Measurements from ENCODE around the gene LZTFL1. TPM values are rescaled to one million over a fixed set of nuclear protein-coding genes. Genes with fewer than 3 reads are reported as not detected.
A peak's percentile ranks its signal among the peaks of the same experiment; 100 is the strongest.

The LZTFL1 gene
- total and polyA plus RNA-seq, 2 donors (not counting 1 experiment from before 2014, with no cell fraction given) = 12.4 to 28.0 TPM

DNA sequence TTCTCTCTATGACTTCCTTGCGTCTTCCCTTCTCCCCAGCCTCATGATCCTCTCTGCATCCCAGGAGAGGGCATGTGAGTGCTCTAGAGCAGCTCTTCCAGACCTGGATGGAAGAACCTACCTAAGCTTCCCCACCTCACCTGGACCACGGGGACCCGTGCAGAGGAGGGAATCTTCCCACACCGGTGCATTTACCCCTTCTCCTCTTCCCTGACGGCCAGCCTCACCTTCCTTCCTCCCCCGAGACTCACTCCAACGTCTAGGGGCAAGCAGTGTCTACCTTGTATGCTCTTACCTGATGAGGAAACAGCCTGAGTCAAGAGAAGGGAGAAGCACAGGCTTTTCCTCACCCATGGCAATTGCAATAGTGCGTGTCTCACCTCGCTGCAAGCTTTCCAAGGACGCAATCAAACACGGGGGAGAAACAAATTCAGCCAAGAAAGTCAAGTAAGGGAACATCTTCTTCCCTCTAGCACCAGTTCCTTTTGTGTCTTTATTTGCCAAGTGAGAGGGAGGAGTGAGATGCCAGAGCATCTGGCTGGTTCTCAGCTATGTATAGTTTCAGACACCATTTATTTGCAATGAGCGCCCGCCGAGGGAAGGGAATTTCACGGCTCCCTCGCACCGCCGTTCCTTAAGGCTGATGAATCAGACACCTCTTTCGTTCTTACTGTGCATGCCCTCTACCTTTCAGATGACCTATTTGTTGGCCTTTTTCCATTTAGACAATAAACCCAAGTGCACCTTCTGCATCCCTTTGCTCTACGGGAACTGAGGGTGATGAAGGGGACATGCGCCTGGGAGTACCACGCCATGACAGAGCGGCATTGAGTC lies 42.7 kb upstream of the LZTFL1 start:
- Histone ChIP-seq H3K4me2 (ENCODE audit: extremely low read depth, insufficient read depth, low read length) (no peak overlapping the region), H2AFZ (ENCODE audit: low read length) (no peak overlapping the region), H3K27ac (ENCODE audit: insufficient read depth, low read length) (no peak overlapping the region), H3K9ac (ENCODE audit: insufficient read depth, low read length) (no peak overlapping the region), H3K4me1 (ENCODE audit: control insufficient read depth, extremely low read depth, insufficient read depth, low read length) (no peaks in the 10 kb centered on the region), H3K9me3 (ENCODE audit: control insufficient read depth, insufficient read depth, low read depth, low read length) (no peaks in the 10 kb centered on the region), H3K79me2 (ENCODE audit: control insufficient read depth, insufficient read depth, low read length) (no peaks in the 10 kb centered on the region), H3K27me3 (ENCODE audit: control insufficient read depth, insufficient read depth, low read length) (peaks cover 20% of the 10 kb centered on the region), H3K4me3 (replicated peaks in 1 of 4; ENCODE audit: control extremely low read depth in 1 of 4, insufficient read depth in 1 of 4, low read depth in 3 of 4, low read length in 4 of 4) (no peak overlapping the region), H4K20me1 (ENCODE audit: control insufficient read depth, extremely low read depth, insufficient read depth, low read length) (no peaks in the 10 kb centered on the region), H3K36me3 (ENCODE audit: control insufficient read depth, insufficient read depth, low read length) (no peaks in the 10 kb centered on the region)
- TF ChIP-seq EZH2 (IDR thresholded peaks at IDR 0.05; ENCODE audit: low read length, missing control alignments) = no peak
- TF ChIP-seq, protein P1, sequence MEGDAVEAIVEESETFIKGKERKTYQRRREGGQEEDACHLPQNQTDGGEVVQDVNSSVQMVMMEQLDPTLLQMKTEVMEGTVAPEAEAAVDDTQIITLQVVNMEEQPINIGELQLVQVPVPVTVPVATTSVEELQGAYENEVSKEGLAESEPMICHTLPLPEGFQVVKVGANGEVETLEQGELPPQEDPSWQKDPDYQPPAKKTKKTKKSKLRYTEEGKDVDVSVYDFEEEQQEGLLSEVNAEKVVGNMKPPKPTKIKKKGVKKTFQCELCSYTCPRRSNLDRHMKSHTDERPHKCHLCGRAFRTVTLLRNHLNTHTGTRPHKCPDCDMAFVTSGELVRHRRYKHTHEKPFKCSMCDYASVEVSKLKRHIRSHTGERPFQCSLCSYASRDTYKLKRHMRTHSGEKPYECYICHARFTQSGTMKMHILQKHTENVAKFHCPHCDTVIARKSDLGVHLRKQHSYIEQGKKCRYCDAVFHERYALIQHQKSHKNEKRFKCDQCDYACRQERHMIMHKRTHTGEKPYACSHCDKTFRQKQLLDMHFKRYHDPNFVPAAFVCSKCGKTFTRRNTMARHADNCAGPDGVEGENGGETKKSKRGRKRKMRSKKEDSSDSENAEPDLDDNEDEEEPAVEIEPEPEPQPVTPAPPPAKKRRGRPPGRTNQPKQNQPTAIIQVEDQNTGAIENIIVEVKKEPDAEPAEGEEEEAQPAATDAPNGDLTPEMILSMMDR (conservative IDR thresholded peaks at IDR 0.05 in 1 of 2, IDR thresholded peaks at IDR 0.05 in 1 of 2; ENCODE audit: low read depth in 1 of 2, low read length in 2 of 2) = no peak
- DNase-seq (ENCODE audit: low read depth in 2 of 2) = no peak

DNA sequence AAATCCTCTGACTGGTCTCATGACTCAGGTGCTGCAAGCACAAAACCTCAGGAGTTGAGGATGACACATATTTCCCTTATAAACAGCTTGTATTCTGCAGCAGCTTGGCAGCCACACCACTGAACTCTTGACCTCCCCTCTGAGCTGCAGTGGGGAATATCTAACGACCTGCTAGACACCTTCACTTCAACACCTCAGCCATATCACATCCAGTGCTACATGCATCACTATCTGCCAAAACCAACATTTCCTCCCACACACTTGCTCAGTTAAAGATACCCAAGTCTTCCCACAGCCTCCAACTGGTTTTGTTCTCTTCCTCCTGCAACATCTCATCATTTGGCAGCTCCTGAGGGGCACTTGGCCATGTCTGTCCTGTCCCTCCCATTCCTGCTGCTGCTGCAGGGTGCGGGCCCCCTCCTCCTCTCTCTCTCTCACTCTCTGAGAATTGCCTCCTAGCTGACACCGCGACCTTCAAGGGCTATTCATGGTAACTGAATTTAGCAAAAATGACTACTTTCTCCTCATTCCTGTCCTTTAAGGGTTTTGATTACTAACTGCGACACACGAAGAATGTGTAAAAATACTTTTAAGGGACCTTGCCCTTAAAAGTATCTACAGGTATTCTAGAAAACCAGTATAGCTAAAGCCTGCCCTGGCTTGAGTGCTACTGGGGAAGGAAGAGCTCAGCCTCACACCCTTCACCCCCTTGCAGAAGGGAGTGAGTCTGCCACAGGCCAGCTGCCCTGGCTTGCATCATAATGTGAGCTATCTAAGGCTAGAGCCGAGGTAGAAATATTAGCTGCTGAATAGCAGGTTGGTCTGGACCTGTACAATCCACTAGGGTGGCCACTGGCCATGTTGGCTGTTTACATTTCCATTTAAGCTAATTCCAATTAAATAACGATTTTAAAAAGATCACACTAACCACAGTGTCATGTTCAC lies 39.4 kb upstream of the LZTFL1 start:
- Histone ChIP-seq H3K4me1 (ENCODE audit: control insufficient read depth, extremely low read depth, insufficient read depth, low read length) (no peaks in the 10 kb centered on the region), H3K27me3 (ENCODE audit: control insufficient read depth, insufficient read depth, low read length) (peaks cover 18% of the 10 kb centered on the region), H2AFZ (ENCODE audit: low read length) (no peak overlapping the region), H3K4me2 (ENCODE audit: extremely low read depth, insufficient read depth, low read length) (no peak overlapping the region), H3K4me3 (replicated peaks in 1 of 4; ENCODE audit: control extremely low read depth in 1 of 4, insufficient read depth in 1 of 4, low read depth in 3 of 4, low read length in 4 of 4) (no peak overlapping the region), H4K20me1 (ENCODE audit: control insufficient read depth, extremely low read depth, insufficient read depth, low read length) (no peaks in the 10 kb centered on the region), H3K36me3 (ENCODE audit: control insufficient read depth, insufficient read depth, low read length) (no peaks in the 10 kb centered on the region), H3K9ac (ENCODE audit: insufficient read depth, low read length) (no peak overlapping the region), H3K9me3 (ENCODE audit: control insufficient read depth, insufficient read depth, low read depth, low read length) (no peaks in the 10 kb centered on the region), H3K79me2 (ENCODE audit: control insufficient read depth, insufficient read depth, low read length) (no peaks in the 10 kb centered on the region), H3K27ac (ENCODE audit: insufficient read depth, low read length) (no peak overlapping the region)
- TF ChIP-seq, protein P1 (conservative IDR thresholded peaks at IDR 0.05 in 1 of 2, IDR thresholded peaks at IDR 0.05 in 1 of 2; ENCODE audit: low read depth in 1 of 2, low read length in 2 of 2) = no peak
- TF ChIP-seq EZH2 (IDR thresholded peaks at IDR 0.05; ENCODE audit: low read length, missing control alignments) = no peak
- DNase-seq (ENCODE audit: low read depth in 2 of 2) = peak in 1 of 2 donors; percentile 58

DNA sequence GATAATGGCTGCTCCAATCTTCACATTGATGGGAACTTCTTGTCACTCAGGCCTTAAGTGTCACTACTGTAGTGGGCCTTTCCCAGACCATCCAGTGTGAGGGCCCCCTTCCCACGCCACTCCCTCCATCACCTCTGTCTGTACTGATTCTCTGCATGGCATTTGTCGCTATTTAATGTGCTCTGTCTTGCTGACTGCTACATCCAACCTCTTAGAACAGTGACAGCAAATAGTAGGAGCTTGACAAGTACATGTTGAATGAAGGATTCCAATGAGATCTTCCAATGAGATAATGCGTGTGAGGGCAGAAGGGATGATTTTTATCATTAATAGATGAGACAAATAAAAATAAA lies 38.8 kb upstream of the LZTFL1 start:
- H3K4me3 ChIP-seq (replicated peaks in 1 of 4; ENCODE audit: control extremely low read depth in 1 of 4, insufficient read depth in 1 of 4, low read depth in 3 of 4, low read length in 4 of 4) = no peak overlapping the region
- DNase-seq (ENCODE audit: low read depth in 2 of 2) = no peak
- TF ChIP-seq, protein P1 (conservative IDR thresholded peaks at IDR 0.05 in 1 of 2, IDR thresholded peaks at IDR 0.05 in 1 of 2; ENCODE audit: low read depth in 1 of 2, low read length in 2 of 2) = no peak
- TF ChIP-seq EZH2 (IDR thresholded peaks at IDR 0.05; ENCODE audit: low read length, missing control alignments) = no peak
- no peaks in the 10 kb centered on the region for H4K20me1 ChIP-seq (ENCODE audit: control insufficient read depth, extremely low read depth, insufficient read depth, low read length)
- H2AFZ ChIP-seq (ENCODE audit: low read length) = no peak overlapping the region
- H3K4me2 ChIP-seq (ENCODE audit: extremely low read depth, insufficient read depth, low read length) = no peak overlapping the region
- H3K27ac ChIP-seq (ENCODE audit: insufficient read depth, low read length) = no peak overlapping the region
- no peaks in the 10 kb centered on the region for H3K9me3 ChIP-seq (ENCODE audit: control insufficient read depth, insufficient read depth, low read depth, low read length)
- no peaks in the 10 kb centered on the region for H3K4me1 ChIP-seq (ENCODE audit: control insufficient read depth, extremely low read depth, insufficient read depth, low read length)
- peaks cover 17% of the 10 kb centered on the region for H3K27me3 ChIP-seq (ENCODE audit: control insufficient read depth, insufficient read depth, low read length)
- no peak overlapping the region for H3K9ac ChIP-seq (ENCODE audit: insufficient read depth, low read length)
- H3K79me2 ChIP-seq (ENCODE audit: control insufficient read depth, insufficient read depth, low read length) = no peaks in the 10 kb centered on the region
- H3K36me3 ChIP-seq (ENCODE audit: control insufficient read depth, insufficient read depth, low read length) = no peaks in the 10 kb centered on the region

Measured in fibroblast of lung (primary cell).